Ramos (cell line): Measurements from ENCODE around the gene LGALS8.
"Not testable (repeated sequence)": the region's sequence is repeated elsewhere in the genome, so short reads cannot be mapped to it uniquely, and the experiment has no call there.

ENCODE experiments used
- in situ Hi-C: fragments of 300-500 bp; cut with MboI; formaldehyde crosslinking; loops from one replicate; pipeline ENCODE4 v1.14.3; 2022; ENCODE audit warnings: low sequenced_read_pairs; ENCODE audit not compliant: unreplicated experiment

LGALS8 gene

GRCh38 chr1:236523704-236524141, at the start of gene LGALS8:
Gene LGALS8 (plus strand): TSS chr1:236523982. CDS start chr1:236526071, 2,089 bp downstream.
- in situ Hi-C loops = no loop called here

GRCh38 chr1:236476019-236476418, 47.8 kb upstream of the LGALS8 start:
- in situ Hi-C loops = no loop called here

- in situ Hi-C loops = loop anchor here (5.0 kb wide), 1 partner anchor 369 kb away; no protein-coding TSS in a partner anchor
Observed at GRCh38 chr1:236480758-236481436, 42.9 kb upstream of the LGALS8 start.

- in situ Hi-C loops = loop anchor here (5.0 kb wide), 1 partner anchor 372 kb away; no protein-coding TSS in a partner anchor
Observed at GRCh38 chr1:236484310-236484971, 39.3 kb upstream of the LGALS8 start.

- in situ Hi-C loops = no loop called here
Observed at GRCh38 chr1:236486356-236487002, 37.3 kb upstream of the LGALS8 start.

- in situ Hi-C loops = not testable (repeated sequence)
Observed at GRCh38 chr1:236489161-236489560, 34.6 kb upstream of the LGALS8 start.

GRCh38 chr1:236489710-236490377, 33.9 kb upstream of the LGALS8 start:
- in situ Hi-C loops = no loop called here

- in situ Hi-C loops = no loop called here
Observed at GRCh38 chr1:236491469-236492136, 32.2 kb upstream of the LGALS8 start.

GRCh38 chr1:236492378-236492777, 31.4 kb upstream of the LGALS8 start:
- in situ Hi-C loops = no loop called here

GRCh38 chr1:236494082-236494481, 29.7 kb upstream of the LGALS8 start:
- in situ Hi-C loops = no loop called here

- in situ Hi-C loops = no loop called here
Observed at GRCh38 chr1:236494586-236495466, 29.0 kb upstream of the LGALS8 start.

- in situ Hi-C loops = no loop called here
Observed at GRCh38 chr1:236495467-236496112, 28.2 kb upstream of the LGALS8 start.

GRCh38 chr1:236497908-236498307, 25.9 kb upstream of the LGALS8 start:
- in situ Hi-C loops = no loop called here

GRCh38 chr1:236501093-236501492, 22.7 kb upstream of the LGALS8 start:
- in situ Hi-C loops = no loop called here

GRCh38 chr1:236502579-236502971, 21.2 kb upstream of the LGALS8 start:
- in situ Hi-C loops = no loop called here

GRCh38 chr1:236502972-236503639, 20.7 kb upstream of the LGALS8 start:
- in situ Hi-C loops = no loop called here

- in situ Hi-C loops = not testable (repeated sequence)
Observed at GRCh38 chr1:236504338-236504737, 19.4 kb upstream of the LGALS8 start.

- in situ Hi-C loops = no loop called here
Observed at GRCh38 chr1:236507022-236507700, 16.6 kb upstream of the LGALS8 start.
